Fibroblast of the aortic adventitia (primary cell): ENCODE data around the gene APBB1IP. TPM values are rescaled to one million over a fixed set of nuclear protein-coding genes. Genes with fewer than 3 reads are reported as not detected.

ENCODE experiments used
- DNase-seq: peaks from one replicate; pipeline ENCODE4 v3.0.0-alpha.2; 2010; ENCODE audit warnings: low read depth
- H3K4me3 ChIP-seq: 2 replicates; pipeline ENCODE4 v1.5.1; 2011; ENCODE audit warnings: low read depth, mild to moderate bottlenecking, control low read depth, low read length, moderate library complexity
- CTCF ChIP-seq: IDR thresholded peaks from 2 replicates; pipeline ENCODE4 v1.5.1; 2011; ENCODE audit warnings: mild to moderate bottlenecking, low read length, control low read depth, inconsistent platforms; ENCODE audit not compliant: insufficient read depth
- total RNA-seq: library from RNA; depleted of rRNA; stranded (reverse); fragments of >200 nt; gene quantifications from 2 replicates; pipeline ENCODE4 v1.2.3, GENCODE V29; 2012; ENCODE audit warnings: low replicate concordance

APBB1IP gene
- total RNA-seq, 1 donor = 2.9 TPM

GRCh38 chr10:26451903-26452302 is 13.8 kb downstream of the APBB1IP start:
- no peak for TF ChIP-seq CTCF

GRCh38 chr10:26453850-26454249 is 15.7 kb downstream of the APBB1IP start:
- no peak overlapping the region for H3K4me3 ChIP-seq
- no peak for DNase-seq
- no peak for TF ChIP-seq CTCF

More at GRCh38 chr10:26451903-26452302, 13.8 kb downstream of the APBB1IP start:
- H3K4me3 ChIP-seq = no peak overlapping the region
- DNase-seq = no peak

GRCh38 chr10:26454891-26455290 is 16.8 kb downstream of the APBB1IP start:
- no peak overlapping the region for H3K4me3 ChIP-seq
- no peak for DNase-seq
- TF ChIP-seq CTCF = no peak

GRCh38 chr10:26455567-26456315 is 17.6 kb downstream of the APBB1IP start:
- TF ChIP-seq CTCF = no peak
- H3K4me3 ChIP-seq = no peak overlapping the region
- DNase-seq = no peak

GRCh38 chr10:26457088-26457487 is 18.9 kb downstream of the APBB1IP start:
- no peak for DNase-seq
- TF ChIP-seq CTCF = no peak
- H3K4me3 ChIP-seq = no peak overlapping the region

GRCh38 chr10:26460736-26461135 is 22.6 kb downstream of the APBB1IP start:
- no peak overlapping the region for H3K4me3 ChIP-seq
- DNase-seq = no peak
- TF ChIP-seq CTCF = no peak

- no peak overlapping the region for H3K4me3 ChIP-seq
- no peak for DNase-seq
- no peak for TF ChIP-seq CTCF
Observed at GRCh38 chr10:26463986-26464385, 25.8 kb downstream of the APBB1IP start.
